GM20431 (cell line): ENCODE results near the gene EVPLL.
"Not testable (repeated sequence)": the region's sequence is repeated elsewhere in the genome, so short reads cannot be mapped to it uniquely, and the experiment has no call there.

Experiments used
- in situ Hi-C: fragments of 300-500 bp; cut with MseI, MboI; formaldehyde crosslinking; loops from one replicate; pipeline ENCODE4 v1.15.0; 2020; ENCODE audit warnings: low sequenced_read_pairs; ENCODE audit not compliant: unreplicated experiment

EVPLL gene

DNA sequence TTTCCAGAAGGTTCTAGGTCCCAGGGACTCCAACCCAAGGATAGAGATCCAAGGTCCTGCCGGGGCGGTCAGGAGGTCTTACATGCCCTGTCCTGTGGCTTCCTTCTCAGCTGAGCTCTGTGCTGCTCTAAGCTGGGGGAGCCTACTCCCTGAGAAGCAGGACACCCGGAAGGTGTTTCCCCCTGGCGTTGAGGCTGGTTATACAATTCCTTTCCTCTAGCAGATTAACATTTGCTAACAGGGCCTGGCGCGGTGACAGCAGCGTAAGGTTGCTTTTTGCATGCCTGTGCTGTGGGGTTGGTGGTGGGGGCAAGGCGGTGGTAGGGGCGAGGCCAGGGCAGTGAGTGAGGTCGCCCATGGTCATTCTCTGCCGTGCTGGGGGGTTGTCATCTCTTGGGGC, 43.9 kb downstream of the EVPLL start:
- in situ Hi-C loops: not testable (repeated sequence)

GRCh38 chr17:18422464-18422863, 44.9 kb downstream of the EVPLL start:
- in situ Hi-C loops: not testable (repeated sequence)

DNA sequence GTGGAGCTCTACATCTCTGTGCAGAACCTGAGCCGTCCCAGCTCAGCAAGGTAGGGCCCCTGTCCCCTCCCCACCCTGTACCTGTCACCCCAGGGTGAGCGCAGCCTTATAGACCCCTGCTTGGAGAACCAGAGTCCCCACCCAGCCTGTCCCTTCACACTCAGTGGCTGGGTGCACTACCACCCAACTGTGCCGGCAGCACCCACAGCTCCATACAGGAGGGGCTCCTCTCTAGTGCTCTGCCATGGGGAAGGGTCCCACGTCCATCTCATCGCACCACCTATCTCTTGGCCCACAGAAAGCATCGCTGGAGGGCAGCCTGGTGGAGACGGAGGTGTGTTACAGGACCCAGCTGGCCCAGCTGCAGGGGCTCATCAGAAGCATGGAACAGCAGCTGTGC, 45.4 kb downstream of the EVPLL start:
- in situ Hi-C loops: not testable (repeated sequence)

GRCh38 chr17:18425593-18425992, 48.0 kb downstream of the EVPLL start:
- in situ Hi-C loops: not testable (repeated sequence)

DNA sequence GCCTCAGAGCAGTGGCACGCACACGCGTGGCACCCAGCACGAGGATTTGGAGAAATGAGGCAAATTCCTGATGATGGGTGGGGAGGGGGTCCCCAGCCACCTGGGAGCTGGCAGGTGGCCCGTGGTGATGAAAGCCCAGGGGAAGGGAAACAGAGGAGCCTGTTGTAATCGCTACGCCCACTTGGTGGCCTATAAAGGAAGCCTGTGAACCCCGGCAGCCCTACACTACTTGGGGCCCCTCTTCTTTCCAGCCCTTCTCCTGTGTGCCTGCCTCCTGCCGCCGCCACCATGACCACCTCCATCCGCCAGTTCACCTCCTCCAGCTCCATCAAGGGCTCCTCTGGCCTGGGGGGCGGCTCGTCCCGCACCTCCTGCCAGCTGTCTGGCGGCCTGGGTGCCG, 49.1 kb downstream of the EVPLL start:
- in situ Hi-C loops: not testable (repeated sequence)

DNA sequence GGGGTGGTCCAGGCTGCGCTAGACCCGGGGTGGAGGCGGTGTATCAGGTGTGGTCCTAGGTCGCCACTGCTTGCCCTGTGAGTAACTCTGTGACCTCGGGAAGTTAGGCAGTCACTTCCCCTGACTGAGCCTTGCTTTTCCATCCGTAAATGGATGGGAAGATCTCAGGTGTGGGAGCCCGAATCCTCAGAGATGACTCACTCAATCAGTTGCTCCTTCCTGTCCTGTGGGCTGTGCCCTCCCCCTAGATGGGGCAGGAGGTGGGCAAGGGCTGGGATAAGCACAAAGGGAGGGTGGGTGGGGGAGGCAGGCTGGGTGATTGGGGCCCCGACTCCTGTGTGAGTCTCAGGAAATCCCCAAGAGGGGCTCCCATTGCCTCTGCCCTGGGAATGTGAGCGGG, 54.6 kb downstream of the EVPLL start:
- in situ Hi-C loops: not testable (repeated sequence)
